HCT116 (cell line): ENCODE measurements around the gene RFWD3. TPM values are rescaled to one million over a fixed set of nuclear protein-coding genes. Genes with fewer than 3 reads are reported as not detected.

Source experiments
- ATAC-seq: fragments of 200-7000 bp; cut with Tn5 transposase; 2 replicates; pipeline ENCODE4 v1.9.1; 2020; ENCODE audit warnings: mild to moderate bottlenecking, moderate library complexity
- BruUV-seq: library from RNA; stranded (reverse); fragments of 400-500 nt; replicated peaks from 2 replicates; lab custom pipeline; 2021; lab: Mats Ljungman, UMichigan
- CTCF ChIA-PET: fragments of 300-600 bp; sonication (Branson Sonifier 250); formaldehyde crosslinking; loops from one replicate; lab custom pipeline; 2021; ENCODE audit warnings: antibody characterized with exemption; lab: Charles Lee
- POLR2A ChIA-PET: fragments of 300-600, 350-600 bp; sonication (Branson Sonifier 250); formaldehyde crosslinking; loops from one replicate; lab custom pipeline; 2021; ENCODE audit warnings: antibody characterized with exemption; lab: Charles Lee
- RAD21 ChIA-PET, 2 experiments: fragments of 300-600 bp; sonication (Branson Sonifier 250); formaldehyde crosslinking; loops; one replicate each; lab custom pipeline; 2023; ENCODE audit warnings: low total read pairs in 2 of 2; ENCODE audit not compliant: uncharacterized antibody in 2 of 2, unreplicated experiment in 2 of 2, low non-redundant PET in 1 of 2; lab: Charles Lee
- DNase-seq: peaks from one replicate; pipeline ENCODE4 v3.0.0-alpha.2; 2010; ENCODE audit warnings: low read depth, low spot score
- H2AFZ ChIP-seq: fragments of 200-600 bp; shearing (Covaris generic), sonication (generic); 2 replicates; pipeline ENCODE4 v1.6.1; 2017; ENCODE audit warnings: low read depth, mixed run types, mixed read lengths, antibody characterized with exemption, low read length; ENCODE audit not compliant: poor library complexity, severe bottlenecking
- H3K27ac ChIP-seq: 2 replicates; pipeline ENCODE4 v1.5.1; 2012; ENCODE audit warnings: low read depth, low read length
- H3K27me3 ChIP-seq: fragments of 200-600 bp; sonication (generic); 2 replicates; pipeline ENCODE4 v1.6.1; 2016; ENCODE audit warnings: mixed run types, low read length, mixed read lengths; ENCODE audit not compliant: insufficient read depth
- H3K36me3 ChIP-seq, 2 experiments: fragments of 200-500 bp in 1 of 2; fragments of 200-600 bp in 1 of 2; sonication (Bioruptor generic) in 1 of 2; sonication (generic) in 1 of 2; 2 replicates each; pipeline versions ENCODE4 v1.5.1 to v1.6.1; 2014 to 2016; ENCODE audit warnings: low read length in 2 of 2, inconsistent platforms in 1 of 2, mixed read lengths in 1 of 2, mixed run types in 1 of 2; ENCODE audit not compliant: insufficient read depth in 2 of 2, control insufficient read depth in 1 of 2
- H3K4me1 ChIP-seq, 2 experiments: fragments of 200-600 bp in 1 of 2; sonication (generic) in 1 of 2; 2 replicates each; pipeline versions ENCODE4 v1.5.1 to v1.6.1; 2012 to 2017; ENCODE audit warnings: low read length in 2 of 2, inconsistent platforms in 1 of 2, mild to moderate bottlenecking in 1 of 2, mixed read lengths in 1 of 2, mixed run types in 1 of 2, moderate library complexity in 1 of 2; ENCODE audit not compliant: insufficient read depth in 2 of 2, control insufficient read depth in 1 of 2
- H3K4me2 ChIP-seq: fragments of 200-600 bp; sonication (generic); 2 replicates; pipeline ENCODE4 v1.6.1; 2017; ENCODE audit warnings: mixed run types, low read length, mixed read lengths
- H3K4me3 ChIP-seq, 2 experiments: fragments of 200-600 bp in 1 of 2; sonication (generic) in 1 of 2; replicated peaks in 1 of 2; 2 replicates each; pipeline ENCODE4 v1.5.1; 2011 to 2016; ENCODE audit warnings: low read length in 2 of 2, control low read depth in 1 of 2, low read depth in 1 of 2, mild to moderate bottlenecking in 1 of 2, mixed read lengths in 1 of 2, mixed run types in 1 of 2
- H3K79me2 ChIP-seq: fragments of 200-600 bp; sonication (generic); 2 replicates; pipeline ENCODE4 v1.6.1; 2017; ENCODE audit warnings: mild to moderate bottlenecking, mixed run types, low read length, moderate library complexity, mixed read lengths; ENCODE audit not compliant: insufficient read depth
- H3K9ac ChIP-seq: fragments of 200-600 bp; sonication (generic); 2 replicates; pipeline ENCODE4 v1.6.1; 2016; ENCODE audit warnings: low read length, mixed read lengths
- H3K9me2 ChIP-seq: fragments of 200-600 bp; sonication (generic), shearing (Covaris generic); 2 replicates; pipeline ENCODE4 v1.6.1; 2017; ENCODE audit warnings: mixed run types, mild to moderate bottlenecking, moderate library complexity; ENCODE audit not compliant: insufficient read depth
- H3K9me3 ChIP-seq, 2 experiments: fragments of 200-500 bp in 1 of 2; fragments of 200-600 bp in 1 of 2; sonication (Bioruptor generic) in 1 of 2; sonication (generic) in 1 of 2; 2 replicates each; pipeline ENCODE4 v1.6.1; 2014 to 2017; ENCODE audit warnings: low read length in 2 of 2, mixed read lengths in 2 of 2, inconsistent platforms in 1 of 2, low read depth in 1 of 2, mild to moderate bottlenecking in 1 of 2, mixed run types in 1 of 2, moderate library complexity in 1 of 2; ENCODE audit not compliant: control insufficient read depth in 1 of 2, insufficient read depth in 1 of 2
- H4K20me1 ChIP-seq: fragments of 200-600 bp; sonication (generic), shearing (Covaris generic); 2 replicates; pipeline ENCODE4 v1.6.1; 2017; ENCODE audit warnings: mixed run types, mild to moderate bottlenecking, moderate library complexity; ENCODE audit not compliant: insufficient read depth
- CEBPB ChIP-seq: IDR thresholded peaks from 2 replicates; pipeline ENCODE4 v1.6.1; 2012; ENCODE audit warnings: low read depth
- EGR1 ChIP-seq: IDR thresholded peaks from 2 replicates; pipeline ENCODE4 v1.6.1; 2012; ENCODE audit warnings: low read depth
- ELF1 ChIP-seq: IDR thresholded peaks from 2 replicates; pipeline ENCODE4 v1.6.1; 2012; ENCODE audit warnings: low read depth, borderline replicate concordance
- EZH2 ChIP-seq: fragments of 200-600 bp; sonication (generic); IDR thresholded peaks from 2 replicates; pipeline ENCODE4 v1.6.1; 2017; ENCODE audit warnings: antibody characterized with exemption, mixed run types
- FOSL1 ChIP-seq: IDR thresholded peaks from 2 replicates; pipeline ENCODE4 v1.6.1; 2012; ENCODE audit warnings: low read depth
- POLR2A ChIP-seq: IDR thresholded peaks from 2 replicates; pipeline ENCODE4 v1.7.0; 2011; ENCODE audit warnings: borderline replicate concordance; ENCODE audit not compliant: insufficient read depth, insufficient read length; ENCODE audit errors: extremely low read depth
- RAD21 ChIP-seq: IDR thresholded peaks from 2 replicates; pipeline ENCODE4 v1.6.1; 2012; ENCODE audit warnings: low read depth, mild to moderate bottlenecking
- SP1 ChIP-seq: IDR thresholded peaks from 2 replicates; pipeline ENCODE4 v1.6.1; 2012; ENCODE audit warnings: low read depth
- SRF ChIP-seq: IDR thresholded peaks from 2 replicates; pipeline ENCODE4 v1.6.1; 2012; ENCODE audit warnings: low read depth
- TCF7L2 ChIP-seq: IDR thresholded peaks from 2 replicates; pipeline ENCODE4 v1.7.0; 2011; ENCODE audit warnings: borderline replicate concordance, inconsistent platforms; ENCODE audit not compliant: insufficient read depth, insufficient read length; ENCODE audit errors: extremely low read depth
- YY1 ChIP-seq: IDR thresholded peaks from 2 replicates; pipeline ENCODE4 v1.6.1; 2011; ENCODE audit warnings: low read length, low read depth, moderate library complexity, mild to moderate bottlenecking; ENCODE audit not compliant: insufficient replicate concordance; ENCODE audit errors: extremely low read depth
- ZFX ChIP-seq: fragments of 450-650 bp; IDR thresholded peaks from 2 replicates; pipeline ENCODE4 v1.6.1; 2017
- ZNF274 ChIP-seq: fragments of 200-500 bp; sonication (Bioruptor generic); IDR thresholded peaks from 2 replicates; pipeline ENCODE4 v1.6.1; 2014; ENCODE audit warnings: mild to moderate bottlenecking, low read depth, low read length, inconsistent platforms
- intact Hi-C: fragments of 100-400 bp; cut with micrococcal nuclease; formaldehyde crosslinking; loops from 2 replicates; pipeline ENCODE4 v1.10.0; 2022
- total RNA-seq: library from RNA; stranded (reverse); gene quantifications from one replicate; pipeline ENCODE4 v1.2.1, GENCODE V29; 2021; ENCODE audit not compliant: unreplicated experiment
- TF ChIP-seq, protein P1 (sequence below): IDR thresholded peaks from 2 replicates; pipeline ENCODE4 v1.6.1; 2011; ENCODE audit warnings: mild to moderate bottlenecking, low read length, moderate library complexity; ENCODE audit not compliant: insufficient replicate concordance; ENCODE audit errors: extremely low read depth
- TF ChIP-seq, protein P2 (sequence below), 3 experiments: fragments of 200-600 bp in 1 of 3; sonication (generic) in 1 of 3; IDR thresholded peaks in 2 of 3; conservative IDR thresholded peaks in 1 of 3; 2 replicates each; pipeline ENCODE4 v1.5.1; 2012 to 2017; ENCODE audit warnings: low read depth in 2 of 3, low read length in 2 of 3, antibody characterized with exemption in 1 of 3, borderline replicate concordance in 1 of 3, control low read depth in 1 of 3, mild to moderate bottlenecking in 1 of 3, mixed read lengths in 1 of 3, mixed run types in 1 of 3, moderate library complexity in 1 of 3; ENCODE audit not compliant: insufficient read depth in 1 of 3
- TF ChIP-seq, protein P3 (sequence below): IDR thresholded peaks from 2 replicates; pipeline ENCODE4 v1.6.1; 2012; ENCODE audit warnings: low read depth

RFWD3 gene
- total RNA-seq, 1 experiment from 2014 or later, result 83.6 TPM

DNA sequence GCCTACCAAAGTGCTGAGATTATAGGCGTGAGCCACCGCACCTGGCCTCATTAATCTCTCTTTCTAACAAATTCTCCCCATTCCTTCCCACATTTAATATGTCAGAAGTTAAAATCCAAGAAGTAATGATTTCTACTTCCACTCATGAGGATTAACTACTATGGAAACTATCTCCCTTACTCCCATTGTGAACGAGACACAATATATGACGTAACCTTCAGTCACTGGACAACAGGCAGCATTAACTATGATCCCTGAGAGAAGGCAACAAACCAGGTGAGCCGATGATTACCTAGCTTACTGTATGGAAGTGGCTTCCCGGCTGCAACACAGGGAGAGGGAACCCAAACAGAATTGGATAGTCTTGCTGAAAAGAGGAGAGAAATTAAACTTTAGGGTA is 79.7 kb downstream of the RFWD3 start:
- POLR2A ChIA-PET, result interaction anchor here (1.0 kb wide), 1 partner anchor 9 kb away, joined by 3 read pairs; no protein-coding TSS in a partner anchor
- ATAC-seq, result no peak
- Histone ChIP-seq H3K9me3 (no peaks in the 10 kb centered on the region), H3K36me3 (no peaks in the 10 kb centered on the region), H3K4me2 (no peak overlapping the region), H2AFZ (no peak overlapping the region), H3K4me3 (no peak overlapping the region), H3K4me1 (peaks cover 68 to 75% of the 10 kb centered on the region in 2 experiments), H3K9ac (no peak overlapping the region), H3K27ac (no peak overlapping the region), H4K20me1 (peaks cover 6% of the 10 kb centered on the region; the same call in 1 of the 2 replicates), H3K9me2 (no peaks in the 10 kb centered on the region), H3K27me3 (no peaks in the 10 kb centered on the region), H3K79me2 (peaks cover 93% of the 10 kb centered on the region)
- intact Hi-C loops, result no loop called here
- TF ChIP-seq YY1, result no peak
- TF ChIP-seq, protein P1, sequence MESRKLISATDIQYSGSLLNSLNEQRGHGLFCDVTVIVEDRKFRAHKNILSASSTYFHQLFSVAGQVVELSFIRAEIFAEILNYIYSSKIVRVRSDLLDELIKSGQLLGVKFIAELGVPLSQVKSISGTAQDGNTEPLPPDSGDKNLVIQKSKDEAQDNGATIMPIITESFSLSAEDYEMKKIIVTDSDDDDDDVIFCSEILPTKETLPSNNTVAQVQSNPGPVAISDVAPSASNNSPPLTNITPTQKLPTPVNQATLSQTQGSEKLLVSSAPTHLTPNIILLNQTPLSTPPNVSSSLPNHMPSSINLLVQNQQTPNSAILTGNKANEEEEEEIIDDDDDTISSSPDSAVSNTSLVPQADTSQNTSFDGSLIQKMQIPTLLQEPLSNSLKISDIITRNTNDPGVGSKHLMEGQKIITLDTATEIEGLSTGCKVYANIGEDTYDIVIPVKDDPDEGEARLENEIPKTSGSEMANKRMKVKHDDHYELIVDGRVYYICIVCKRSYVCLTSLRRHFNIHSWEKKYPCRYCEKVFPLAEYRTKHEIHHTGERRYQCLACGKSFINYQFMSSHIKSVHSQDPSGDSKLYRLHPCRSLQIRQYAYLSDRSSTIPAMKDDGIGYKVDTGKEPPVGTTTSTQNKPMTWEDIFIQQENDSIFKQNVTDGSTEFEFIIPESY, result no peak
- no peak for TF ChIP-seq POLR2A
- TF ChIP-seq CEBPB, result no peak
- TF ChIP-seq SP1, result no peak
- no peak for TF ChIP-seq EZH2
- no peak for TF ChIP-seq FOSL1
- TF ChIP-seq ZNF274, result no peak
- TF ChIP-seq, protein P2, sequence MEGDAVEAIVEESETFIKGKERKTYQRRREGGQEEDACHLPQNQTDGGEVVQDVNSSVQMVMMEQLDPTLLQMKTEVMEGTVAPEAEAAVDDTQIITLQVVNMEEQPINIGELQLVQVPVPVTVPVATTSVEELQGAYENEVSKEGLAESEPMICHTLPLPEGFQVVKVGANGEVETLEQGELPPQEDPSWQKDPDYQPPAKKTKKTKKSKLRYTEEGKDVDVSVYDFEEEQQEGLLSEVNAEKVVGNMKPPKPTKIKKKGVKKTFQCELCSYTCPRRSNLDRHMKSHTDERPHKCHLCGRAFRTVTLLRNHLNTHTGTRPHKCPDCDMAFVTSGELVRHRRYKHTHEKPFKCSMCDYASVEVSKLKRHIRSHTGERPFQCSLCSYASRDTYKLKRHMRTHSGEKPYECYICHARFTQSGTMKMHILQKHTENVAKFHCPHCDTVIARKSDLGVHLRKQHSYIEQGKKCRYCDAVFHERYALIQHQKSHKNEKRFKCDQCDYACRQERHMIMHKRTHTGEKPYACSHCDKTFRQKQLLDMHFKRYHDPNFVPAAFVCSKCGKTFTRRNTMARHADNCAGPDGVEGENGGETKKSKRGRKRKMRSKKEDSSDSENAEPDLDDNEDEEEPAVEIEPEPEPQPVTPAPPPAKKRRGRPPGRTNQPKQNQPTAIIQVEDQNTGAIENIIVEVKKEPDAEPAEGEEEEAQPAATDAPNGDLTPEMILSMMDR (IDR thresholded peaks at IDR 0.05 in 2 of 3, conservative IDR thresholded peaks at IDR 0.05 in 1 of 3; ENCODE audit: borderline replicate concordance in 1 of 3, insufficient read depth in 1 of 3, low read depth in 2 of 3, low read length in 2 of 3), result no peak
- TF ChIP-seq, protein P3, sequence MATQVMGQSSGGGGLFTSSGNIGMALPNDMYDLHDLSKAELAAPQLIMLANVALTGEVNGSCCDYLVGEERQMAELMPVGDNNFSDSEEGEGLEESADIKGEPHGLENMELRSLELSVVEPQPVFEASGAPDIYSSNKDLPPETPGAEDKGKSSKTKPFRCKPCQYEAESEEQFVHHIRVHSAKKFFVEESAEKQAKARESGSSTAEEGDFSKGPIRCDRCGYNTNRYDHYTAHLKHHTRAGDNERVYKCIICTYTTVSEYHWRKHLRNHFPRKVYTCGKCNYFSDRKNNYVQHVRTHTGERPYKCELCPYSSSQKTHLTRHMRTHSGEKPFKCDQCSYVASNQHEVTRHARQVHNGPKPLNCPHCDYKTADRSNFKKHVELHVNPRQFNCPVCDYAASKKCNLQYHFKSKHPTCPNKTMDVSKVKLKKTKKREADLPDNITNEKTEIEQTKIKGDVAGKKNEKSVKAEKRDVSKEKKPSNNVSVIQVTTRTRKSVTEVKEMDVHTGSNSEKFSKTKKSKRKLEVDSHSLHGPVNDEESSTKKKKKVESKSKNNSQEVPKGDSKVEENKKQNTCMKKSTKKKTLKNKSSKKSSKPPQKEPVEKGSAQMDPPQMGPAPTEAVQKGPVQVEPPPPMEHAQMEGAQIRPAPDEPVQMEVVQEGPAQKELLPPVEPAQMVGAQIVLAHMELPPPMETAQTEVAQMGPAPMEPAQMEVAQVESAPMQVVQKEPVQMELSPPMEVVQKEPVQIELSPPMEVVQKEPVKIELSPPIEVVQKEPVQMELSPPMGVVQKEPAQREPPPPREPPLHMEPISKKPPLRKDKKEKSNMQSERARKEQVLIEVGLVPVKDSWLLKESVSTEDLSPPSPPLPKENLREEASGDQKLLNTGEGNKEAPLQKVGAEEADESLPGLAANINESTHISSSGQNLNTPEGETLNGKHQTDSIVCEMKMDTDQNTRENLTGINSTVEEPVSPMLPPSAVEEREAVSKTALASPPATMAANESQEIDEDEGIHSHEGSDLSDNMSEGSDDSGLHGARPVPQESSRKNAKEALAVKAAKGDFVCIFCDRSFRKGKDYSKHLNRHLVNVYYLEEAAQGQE, result no peak
- no peak for TF ChIP-seq EGR1
- no peak for TF ChIP-seq RAD21
- TF ChIP-seq SRF, result no peak
- no peak for TF ChIP-seq ZFX
- no peak for TF ChIP-seq TCF7L2
- TF ChIP-seq ELF1, result no peak
- RAD21 ChIA-PET, result interaction anchor here in 1 of 2 experiments (1.1 kb wide), 1 partner anchor 9 kb away, joined by 4 read pairs; no protein-coding TSS in a partner anchor
- BruUV-seq, result TSS peak; percentile 11
- no peak for DNase-seq
- CTCF ChIA-PET, result no interaction called here
